IPS-15b (cell line): ENCODE measurements around the gene PCBP4.
A peak's percentile ranks its signal among the peaks of the same experiment; 100 is the strongest.

Experiments
- H3K27me3 ChIP-seq: one replicate; pipeline ENCODE4 v1.6.1; 2013; ENCODE audit warnings: low read length; ENCODE audit not compliant: control insufficient read depth, insufficient read depth
- H3K36me3 ChIP-seq: one replicate; pipeline ENCODE4 v1.6.1; 2013; ENCODE audit warnings: low read length; ENCODE audit not compliant: control insufficient read depth, insufficient read depth
- H3K4me1 ChIP-seq: one replicate; pipeline ENCODE4 v1.6.1; 2013; ENCODE audit warnings: mild to moderate bottlenecking, low read length; ENCODE audit not compliant: control insufficient read depth, insufficient read depth
- H3K4me3 ChIP-seq: one replicate; pipeline ENCODE4 v1.5.1; 2013; ENCODE audit warnings: low read depth, low read length
- H3K9ac ChIP-seq: one replicate; pipeline ENCODE4 v1.6.1; 2013; ENCODE audit warnings: low read depth, mild to moderate bottlenecking, low read length
- H3K9me3 ChIP-seq: one replicate; pipeline ENCODE4 v1.6.1; 2013; ENCODE audit warnings: mild to moderate bottlenecking, low read length; ENCODE audit not compliant: control insufficient read depth, insufficient read depth

The PCBP4 gene

GRCh38 chr3:51967384-51968169 is at the start of gene PCBP4:
Gene PCBP4 (minus strand): TSS chr3:51967454. CDS start chr3:51961240, 6,214 bp downstream.
- peaks cover 5% of the 10 kb centered on the region for H3K36me3 ChIP-seq
- peak within 1 kb of the TSS; percentile 73 for H3K9ac ChIP-seq
- peaks cover 22% of the 10 kb centered on the region for H3K27me3 ChIP-seq
- no peaks in the 10 kb centered on the region for H3K9me3 ChIP-seq
- H3K4me1 ChIP-seq: peaks cover 29% of the 10 kb centered on the region
- peak within 1 kb of the TSS; percentile 78 for H3K4me3 ChIP-seq

DNA sequence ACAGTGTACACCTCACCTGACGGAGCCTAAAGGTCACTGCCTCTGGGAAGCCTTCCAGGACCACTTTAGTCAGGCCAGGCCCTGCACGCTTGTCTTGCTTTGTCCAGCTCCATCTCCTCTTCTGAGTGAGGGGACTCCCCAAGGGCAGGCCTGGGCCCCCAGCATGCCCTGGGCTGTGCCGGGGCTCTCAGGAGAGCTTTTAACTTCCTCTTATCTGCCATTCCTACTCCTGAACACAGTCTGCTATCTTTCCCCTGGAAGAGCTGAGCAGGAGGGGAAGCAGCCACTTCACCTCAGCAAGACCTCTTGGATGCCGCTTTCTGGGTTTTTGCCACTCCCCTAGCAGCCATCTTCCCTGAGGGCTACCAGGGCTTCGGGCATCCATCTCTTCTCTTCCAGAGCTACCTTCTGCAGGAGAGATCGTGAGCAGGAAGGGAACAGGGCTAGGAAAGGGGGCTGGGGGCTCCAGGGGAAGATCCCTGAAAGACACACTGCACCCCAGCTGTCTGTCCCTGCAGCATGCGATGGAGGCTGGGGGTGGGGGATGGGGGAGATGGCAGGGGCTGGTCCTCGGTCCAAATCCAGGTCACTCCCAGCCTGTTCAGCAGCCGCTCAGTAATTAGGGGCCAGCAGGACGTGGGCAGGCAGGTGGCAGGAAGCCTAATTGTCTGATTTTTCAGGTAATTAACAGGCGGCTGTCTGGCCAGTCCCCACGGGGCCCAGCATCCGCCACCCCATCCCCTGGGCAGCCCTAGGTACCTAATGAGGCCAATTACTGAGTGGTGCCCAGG is 48.4 kb upstream of the PCBP4 start:
- H3K4me3 ChIP-seq: no peak overlapping the region
- H3K9ac ChIP-seq: no peak overlapping the region
- no peaks in the 10 kb centered on the region for H3K4me1 ChIP-seq
- no peaks in the 10 kb centered on the region for H3K27me3 ChIP-seq
- no peaks in the 10 kb centered on the region for H3K36me3 ChIP-seq
- no peaks in the 10 kb centered on the region for H3K9me3 ChIP-seq

GRCh38 chr3:52014613-52015012 is 47.4 kb upstream of the PCBP4 start:
- H3K27me3 ChIP-seq: no peaks in the 10 kb centered on the region
- no peaks in the 10 kb centered on the region for H3K36me3 ChIP-seq
- no peaks in the 10 kb centered on the region for H3K4me1 ChIP-seq
- H3K9ac ChIP-seq: no peak overlapping the region
- H3K9me3 ChIP-seq: no peaks in the 10 kb centered on the region
- no peak overlapping the region for H3K4me3 ChIP-seq

- H3K36me3 ChIP-seq: no peaks in the 10 kb centered on the region
- H3K9me3 ChIP-seq: no peaks in the 10 kb centered on the region
- no peak overlapping the region for H3K4me3 ChIP-seq
- H3K4me1 ChIP-seq: no peaks in the 10 kb centered on the region
- no peaks in the 10 kb centered on the region for H3K27me3 ChIP-seq
- H3K9ac ChIP-seq: no peak overlapping the region
Measured at GRCh38 chr3:52013802-52014598, 46.7 kb upstream of the PCBP4 start.

- Histone ChIP-seq H3K9ac (no peak overlapping the region), H3K9me3 (no peaks in the 10 kb centered on the region), H3K4me1 (no peaks in the 10 kb centered on the region), H3K36me3 (no peaks in the 10 kb centered on the region), H3K4me3 (no peak overlapping the region), H3K27me3 (no peaks in the 10 kb centered on the region)
Measured at GRCh38 chr3:52012699-52013098, 45.4 kb upstream of the PCBP4 start.

GRCh38 chr3:52010431-52010830 is 43.2 kb upstream of the PCBP4 start:
- Histone ChIP-seq H3K9me3 (no peaks in the 10 kb centered on the region), H3K36me3 (no peaks in the 10 kb centered on the region), H3K4me3 (no peak overlapping the region), H3K27me3 (no peaks in the 10 kb centered on the region), H3K9ac (no peak overlapping the region), H3K4me1 (peaks cover 6% of the 10 kb centered on the region)

DNA sequence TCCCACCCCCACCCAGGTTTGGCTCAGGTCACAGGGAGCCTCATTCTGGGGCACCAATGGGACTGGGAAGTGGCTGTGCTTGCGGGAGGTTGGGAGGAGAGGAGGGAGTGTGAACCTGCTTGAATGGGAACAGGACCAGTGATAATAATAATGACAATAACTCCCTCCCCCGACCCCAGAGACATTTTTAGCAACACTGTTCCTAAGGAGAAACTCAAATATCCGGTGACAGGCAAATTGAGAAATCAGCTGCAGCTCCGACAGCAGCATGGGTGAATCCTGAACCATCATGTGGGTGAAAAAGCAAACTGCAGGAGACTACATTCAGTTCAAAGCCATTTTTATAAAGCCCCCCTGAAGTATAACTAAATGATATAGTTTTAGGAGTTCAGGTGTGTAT is 40.0 kb upstream of the PCBP4 start:
- Histone ChIP-seq H3K9ac (no peak overlapping the region), H3K27me3 (no peaks in the 10 kb centered on the region), H3K36me3 (no peaks in the 10 kb centered on the region), H3K4me1 (peaks cover 14% of the 10 kb centered on the region), H3K9me3 (no peaks in the 10 kb centered on the region), H3K4me3 (no peak overlapping the region)

DNA sequence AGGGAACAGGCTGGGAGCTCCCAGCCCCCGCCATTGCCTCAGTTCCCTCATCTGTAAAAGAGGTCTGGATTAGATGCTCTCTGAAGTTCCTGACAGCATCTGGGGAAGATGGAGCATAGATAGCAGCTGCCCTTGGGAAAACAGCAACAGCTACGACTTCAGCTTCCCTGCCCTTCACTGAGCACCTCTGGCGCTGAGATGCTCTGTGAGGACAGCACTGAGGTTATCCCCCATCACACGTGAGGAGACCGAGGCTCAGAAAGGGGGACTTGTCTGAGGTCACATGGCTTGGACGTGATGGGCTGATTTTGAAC is 39.5 kb upstream of the PCBP4 start:
- H3K4me1 ChIP-seq: peaks cover 14% of the 10 kb centered on the region
- H3K27me3 ChIP-seq: no peaks in the 10 kb centered on the region
- H3K9ac ChIP-seq: no peak overlapping the region
- H3K36me3 ChIP-seq: no peaks in the 10 kb centered on the region
- H3K4me3 ChIP-seq: no peak overlapping the region
- H3K9me3 ChIP-seq: no peaks in the 10 kb centered on the region

GRCh38 chr3:52006017-52006819 is 39.0 kb upstream of the PCBP4 start:
- Histone ChIP-seq H3K36me3 (no peaks in the 10 kb centered on the region), H3K9ac (peak overlapping the region; percentile 60), H3K4me3 (peak overlapping the region; percentile 18)

GRCh38 chr3:52005571-52005986 is 38.3 kb upstream of the PCBP4 start:
- Histone ChIP-seq H3K9me3 (no peaks in the 10 kb centered on the region), H3K4me1 (peaks cover 14% of the 10 kb centered on the region), H3K9ac (peak overlapping the region; percentile 70), H3K4me3 (peak overlapping the region; percentile 18), H3K27me3 (no peaks in the 10 kb centered on the region), H3K36me3 (no peaks in the 10 kb centered on the region)

More at GRCh38 chr3:52006017-52006819, 39.0 kb upstream of the PCBP4 start:
- Histone ChIP-seq H3K9me3 (no peaks in the 10 kb centered on the region), H3K4me1 (peaks cover 14% of the 10 kb centered on the region), H3K27me3 (no peaks in the 10 kb centered on the region)

- H3K4me3 ChIP-seq: peak overlapping the region; percentile 18
- H3K36me3 ChIP-seq: no peaks in the 10 kb centered on the region
- no peaks in the 10 kb centered on the region for H3K9me3 ChIP-seq
- no peaks in the 10 kb centered on the region for H3K27me3 ChIP-seq
- H3K9ac ChIP-seq: peak overlapping the region; percentile 70
- H3K4me1 ChIP-seq: peaks cover 14% of the 10 kb centered on the region
Measured at GRCh38 chr3:52004906-52005395, 37.7 kb upstream of the PCBP4 start.
